Measurements from ENCODE around the gene TNFRSF13B. TPM values are rescaled to one million over a fixed set of nuclear protein-coding genes. Genes with fewer than 3 reads are reported as not detected.

TNFRSF13B gene
- total RNA-seq, 1 donor: 2.2 TPM

- no peaks in the 10 kb centered on the region for H3K27me3 ChIP-seq (ENCODE audit: insufficient read depth, low read length)
- no peaks in the 10 kb centered on the region for H3K4me1 ChIP-seq (ENCODE audit: insufficient read depth, low read length)
- H3K9me3 ChIP-seq (ENCODE audit: low read depth, low read length): no peaks in the 10 kb centered on the region
- H3K4me3 ChIP-seq (ENCODE audit: low read length): no peak overlapping the region
Measured at GRCh38 chr17:16933317-16934132, 38.4 kb downstream of the TNFRSF13B start.

GRCh38 chr17:16932611-16933010 lies 39.3 kb downstream of the TNFRSF13B start:
- Histone ChIP-seq H3K4me3 (ENCODE audit: low read length) (no peak overlapping the region), H3K27me3 (ENCODE audit: insufficient read depth, low read length) (no peaks in the 10 kb centered on the region), H3K9me3 (ENCODE audit: low read depth, low read length) (no peaks in the 10 kb centered on the region), H3K4me1 (ENCODE audit: insufficient read depth, low read length) (no peaks in the 10 kb centered on the region)

GRCh38 chr17:16932156-16932555 lies 39.8 kb downstream of the TNFRSF13B start:
- no peaks in the 10 kb centered on the region for H3K9me3 ChIP-seq (ENCODE audit: low read depth, low read length)

GRCh38 chr17:16931318-16932060 lies 40.4 kb downstream of the TNFRSF13B start:
- H3K27me3 ChIP-seq (ENCODE audit: insufficient read depth, low read length): no peaks in the 10 kb centered on the region
- H3K9me3 ChIP-seq (ENCODE audit: low read depth, low read length): no peaks in the 10 kb centered on the region
- H3K4me3 ChIP-seq (ENCODE audit: low read length): no peak overlapping the region
- H3K4me1 ChIP-seq (ENCODE audit: insufficient read depth, low read length): no peaks in the 10 kb centered on the region

More at GRCh38 chr17:16932156-16932555, 39.8 kb downstream of the TNFRSF13B start:
- no peaks in the 10 kb centered on the region for H3K27me3 ChIP-seq (ENCODE audit: insufficient read depth, low read length)
- no peak overlapping the region for H3K4me3 ChIP-seq (ENCODE audit: low read length)
- H3K4me1 ChIP-seq (ENCODE audit: insufficient read depth, low read length): no peaks in the 10 kb centered on the region

GRCh38 chr17:16930571-16931317 lies 41.2 kb downstream of the TNFRSF13B start:
- Histone ChIP-seq H3K4me3 (ENCODE audit: low read length) (no peak overlapping the region), H3K27me3 (ENCODE audit: insufficient read depth, low read length) (no peaks in the 10 kb centered on the region), H3K4me1 (ENCODE audit: insufficient read depth, low read length) (no peaks in the 10 kb centered on the region), H3K9me3 (ENCODE audit: low read depth, low read length) (no peaks in the 10 kb centered on the region)

GRCh38 chr17:16929757-16930520 lies 42.0 kb downstream of the TNFRSF13B start:
- Histone ChIP-seq H3K9me3 (ENCODE audit: low read depth, low read length) (no peaks in the 10 kb centered on the region), H3K27me3 (ENCODE audit: insufficient read depth, low read length) (no peaks in the 10 kb centered on the region), H3K4me3 (ENCODE audit: low read length) (no peak overlapping the region), H3K4me1 (ENCODE audit: insufficient read depth, low read length) (no peaks in the 10 kb centered on the region)

- Histone ChIP-seq H3K4me1 (ENCODE audit: insufficient read depth, low read length) (no peaks in the 10 kb centered on the region), H3K4me3 (ENCODE audit: low read length) (no peak overlapping the region), H3K9me3 (ENCODE audit: low read depth, low read length) (no peaks in the 10 kb centered on the region), H3K27me3 (ENCODE audit: insufficient read depth, low read length) (no peaks in the 10 kb centered on the region)
Measured at GRCh38 chr17:16929035-16929680, 42.8 kb downstream of the TNFRSF13B start.

- Histone ChIP-seq H3K4me3 (ENCODE audit: low read length) (no peak overlapping the region), H3K4me1 (ENCODE audit: insufficient read depth, low read length) (no peaks in the 10 kb centered on the region), H3K27me3 (ENCODE audit: insufficient read depth, low read length) (no peaks in the 10 kb centered on the region), H3K9me3 (ENCODE audit: low read depth, low read length) (no peaks in the 10 kb centered on the region)
Measured at GRCh38 chr17:16928406-16929034, 43.4 kb downstream of the TNFRSF13B start.

GRCh38 chr17:16927641-16928321 lies 44.1 kb downstream of the TNFRSF13B start:
- Histone ChIP-seq H3K4me1 (ENCODE audit: insufficient read depth, low read length) (no peaks in the 10 kb centered on the region), H3K9me3 (ENCODE audit: low read depth, low read length) (no peaks in the 10 kb centered on the region), H3K27me3 (ENCODE audit: insufficient read depth, low read length) (no peaks in the 10 kb centered on the region), H3K4me3 (ENCODE audit: low read length) (no peak overlapping the region)

- no peak overlapping the region for H3K4me3 ChIP-seq (ENCODE audit: low read length)
- no peaks in the 10 kb centered on the region for H3K9me3 ChIP-seq (ENCODE audit: low read depth, low read length)
- no peaks in the 10 kb centered on the region for H3K27me3 ChIP-seq (ENCODE audit: insufficient read depth, low read length)
- no peaks in the 10 kb centered on the region for H3K4me1 ChIP-seq (ENCODE audit: insufficient read depth, low read length)
Measured at GRCh38 chr17:16926571-16927451, 45.1 kb downstream of the TNFRSF13B start.

- H3K9me3 ChIP-seq (ENCODE audit: low read depth, low read length): no peaks in the 10 kb centered on the region
- H3K27me3 ChIP-seq (ENCODE audit: insufficient read depth, low read length): no peaks in the 10 kb centered on the region
- H3K4me1 ChIP-seq (ENCODE audit: insufficient read depth, low read length): no peaks in the 10 kb centered on the region
- no peak overlapping the region for H3K4me3 ChIP-seq (ENCODE audit: low read length)
Measured at GRCh38 chr17:16926061-16926511, 45.8 kb downstream of the TNFRSF13B start.

GRCh38 chr17:16925461-16926060 lies 46.4 kb downstream of the TNFRSF13B start:
- H3K9me3 ChIP-seq (ENCODE audit: low read depth, low read length): no peaks in the 10 kb centered on the region
- H3K4me3 ChIP-seq (ENCODE audit: low read length): no peak overlapping the region
- H3K27me3 ChIP-seq (ENCODE audit: insufficient read depth, low read length): no peaks in the 10 kb centered on the region
- H3K4me1 ChIP-seq (ENCODE audit: insufficient read depth, low read length): no peaks in the 10 kb centered on the region

Data from mononuclear cell (primary cell).